ENCODE data around the gene ANKRD28.

Gene ANKRD28

DNA sequence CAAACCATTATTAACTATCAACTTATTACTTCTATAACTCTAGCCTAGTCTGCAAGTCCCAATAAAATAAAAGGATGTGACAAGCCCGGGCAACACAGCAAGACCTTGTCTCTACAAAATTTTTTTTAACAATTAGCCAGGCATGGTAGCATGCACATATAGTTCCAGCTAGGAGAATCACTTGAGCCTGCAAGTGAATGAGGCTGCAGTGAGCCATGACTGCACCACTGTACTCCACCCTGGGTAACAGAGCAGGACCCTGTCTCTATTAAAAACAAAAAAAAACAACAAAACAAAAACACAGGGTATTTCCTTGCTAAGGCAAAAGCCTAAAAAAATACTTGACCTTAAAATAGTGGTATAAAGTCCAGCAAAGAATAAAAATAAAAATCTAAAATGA, 31.4 kb downstream of the ANKRD28 start:
- in situ Hi-C loops (cut with HindIII; ENCODE audit: low sequenced_read_pairs) = no loop called here

DNA sequence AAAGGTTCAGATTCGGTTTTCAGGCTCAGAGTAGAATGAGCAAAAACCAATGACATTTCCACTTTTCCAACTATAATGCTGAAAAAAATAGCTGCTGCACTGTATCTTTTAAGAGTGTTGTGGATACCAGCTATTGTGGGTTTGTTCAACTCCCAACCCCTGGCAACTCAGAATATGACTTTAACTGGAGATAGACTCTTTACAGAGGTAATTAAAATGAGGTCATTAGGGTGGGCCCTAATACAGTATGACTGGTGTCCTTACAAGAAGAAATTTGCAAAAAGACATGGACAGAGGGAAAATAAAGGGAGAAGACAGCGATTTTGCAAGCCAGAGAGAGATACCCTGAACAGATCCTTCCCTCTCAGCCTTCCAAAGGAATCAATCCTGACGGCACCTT, 39.5 kb downstream of the ANKRD28 start:
- TF ChIP-seq, protein P1, sequence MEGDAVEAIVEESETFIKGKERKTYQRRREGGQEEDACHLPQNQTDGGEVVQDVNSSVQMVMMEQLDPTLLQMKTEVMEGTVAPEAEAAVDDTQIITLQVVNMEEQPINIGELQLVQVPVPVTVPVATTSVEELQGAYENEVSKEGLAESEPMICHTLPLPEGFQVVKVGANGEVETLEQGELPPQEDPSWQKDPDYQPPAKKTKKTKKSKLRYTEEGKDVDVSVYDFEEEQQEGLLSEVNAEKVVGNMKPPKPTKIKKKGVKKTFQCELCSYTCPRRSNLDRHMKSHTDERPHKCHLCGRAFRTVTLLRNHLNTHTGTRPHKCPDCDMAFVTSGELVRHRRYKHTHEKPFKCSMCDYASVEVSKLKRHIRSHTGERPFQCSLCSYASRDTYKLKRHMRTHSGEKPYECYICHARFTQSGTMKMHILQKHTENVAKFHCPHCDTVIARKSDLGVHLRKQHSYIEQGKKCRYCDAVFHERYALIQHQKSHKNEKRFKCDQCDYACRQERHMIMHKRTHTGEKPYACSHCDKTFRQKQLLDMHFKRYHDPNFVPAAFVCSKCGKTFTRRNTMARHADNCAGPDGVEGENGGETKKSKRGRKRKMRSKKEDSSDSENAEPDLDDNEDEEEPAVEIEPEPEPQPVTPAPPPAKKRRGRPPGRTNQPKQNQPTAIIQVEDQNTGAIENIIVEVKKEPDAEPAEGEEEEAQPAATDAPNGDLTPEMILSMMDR (IDR thresholded peaks at IDR 0.05; ENCODE audit: low read depth, low read length, missing control alignments) = no peak
- H3K4me3 ChIP-seq (ENCODE audit: low read depth, low read length) = no peak overlapping the region
- in situ Hi-C loops (cut with HindIII; ENCODE audit: low sequenced_read_pairs) = no loop called here
- no peak for DNase-seq (ENCODE audit: low read depth)

More for the DNA sequence above, 31.4 kb downstream of the ANKRD28 start:
- TF ChIP-seq, protein P1 (IDR thresholded peaks at IDR 0.05; ENCODE audit: low read depth, low read length, missing control alignments) = no peak
- H3K4me3 ChIP-seq (ENCODE audit: low read depth, low read length) = no peak overlapping the region
- DNase-seq (ENCODE audit: low read depth) = no peak

DNA sequence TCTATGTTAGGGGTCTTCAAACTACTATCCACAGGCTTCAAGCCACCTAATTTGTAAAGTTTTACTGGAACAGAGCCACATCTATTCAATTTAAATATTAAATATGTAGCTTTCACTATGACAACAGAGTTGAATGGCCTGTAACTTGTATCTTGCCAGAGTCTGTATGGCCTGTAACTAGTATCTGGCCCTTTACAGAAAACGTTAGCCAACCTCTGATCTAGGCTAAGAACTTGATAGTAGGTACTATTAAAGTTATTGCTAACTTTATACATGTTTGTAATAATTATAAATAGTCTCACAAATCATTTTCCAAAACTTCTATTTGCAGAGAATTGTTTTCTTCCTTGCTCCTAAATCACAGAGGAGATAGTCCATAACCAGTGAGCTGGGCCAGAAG, 40.0 kb downstream of the ANKRD28 start:
- TF ChIP-seq, protein P1 (IDR thresholded peaks at IDR 0.05; ENCODE audit: low read depth, low read length, missing control alignments) = no peak
- in situ Hi-C loops (cut with HindIII; ENCODE audit: low sequenced_read_pairs) = no loop called here
- DNase-seq (ENCODE audit: low read depth) = no peak
- H3K4me3 ChIP-seq (ENCODE audit: low read depth, low read length) = no peak overlapping the region

DNA sequence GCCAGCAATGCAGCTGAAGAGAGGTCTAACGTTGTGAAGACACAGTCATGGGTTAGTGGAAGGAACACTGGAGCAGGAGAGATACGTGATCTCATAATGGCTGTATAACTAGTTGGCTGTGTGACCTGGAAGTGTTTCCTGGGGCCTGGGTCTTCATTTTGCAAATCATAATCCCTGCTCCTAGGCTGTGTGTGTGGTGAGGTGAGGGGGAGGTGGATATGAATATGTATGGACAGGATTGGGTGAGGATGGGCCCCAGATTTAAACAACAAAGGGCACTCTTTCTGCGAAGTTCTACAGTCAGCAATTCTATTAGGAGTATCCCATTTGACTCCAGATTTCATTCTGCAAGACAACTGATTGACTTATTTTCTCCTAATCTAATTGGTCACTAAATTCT, 41.3 kb downstream of the ANKRD28 start:
- in situ Hi-C loops (cut with HindIII; ENCODE audit: low sequenced_read_pairs) = no loop called here
- TF ChIP-seq, protein P1 (IDR thresholded peaks at IDR 0.05; ENCODE audit: low read depth, low read length, missing control alignments) = no peak

DNA sequence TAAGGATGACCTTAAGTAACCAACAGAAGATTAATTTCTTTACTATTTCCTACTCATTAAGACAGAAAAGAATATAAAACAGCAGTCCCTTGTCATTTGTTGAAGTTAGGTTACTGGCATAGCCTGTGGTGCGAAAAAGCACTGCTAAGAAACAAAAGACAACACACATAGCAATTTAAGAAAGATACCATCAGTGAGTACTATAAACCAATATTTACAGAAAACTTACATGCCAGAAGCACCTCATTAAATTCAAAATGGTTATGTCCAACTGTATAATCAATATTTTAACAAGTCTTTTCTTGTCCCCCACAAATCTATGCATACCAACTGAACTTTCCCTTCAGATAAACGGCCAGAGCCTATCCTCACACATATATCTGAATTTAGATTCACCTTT, 42.0 kb downstream of the ANKRD28 start:
- no peak for DNase-seq (ENCODE audit: low read depth)
- no peak overlapping the region for H3K4me3 ChIP-seq (ENCODE audit: low read depth, low read length)
- in situ Hi-C loops (cut with HindIII; ENCODE audit: low sequenced_read_pairs) = no loop called here
- TF ChIP-seq, protein P1 (IDR thresholded peaks at IDR 0.05; ENCODE audit: low read depth, low read length, missing control alignments) = no peak

More for the DNA sequence above, 41.3 kb downstream of the ANKRD28 start:
- no peak overlapping the region for H3K4me3 ChIP-seq (ENCODE audit: low read depth, low read length)
- DNase-seq (ENCODE audit: low read depth) = no peak

DNA sequence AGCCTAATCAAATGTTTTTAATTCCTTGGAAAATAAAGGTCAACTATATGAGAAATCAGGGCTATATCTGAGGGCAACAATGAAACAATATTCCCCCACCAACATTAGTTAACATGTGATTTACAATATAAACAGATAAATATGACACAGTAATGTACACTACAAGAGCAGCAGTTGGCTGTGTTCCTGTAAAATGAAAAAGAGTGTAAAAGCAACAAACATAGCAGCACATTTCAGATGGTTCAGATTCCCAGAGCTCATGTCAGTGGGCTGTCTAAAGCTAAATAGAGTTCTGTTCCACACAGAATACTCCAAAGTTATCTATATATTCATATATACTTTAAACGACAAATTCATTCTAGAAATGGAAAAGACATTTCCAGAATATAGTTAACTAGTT, 42.6 kb downstream of the ANKRD28 start:
- TF ChIP-seq, protein P1 (IDR thresholded peaks at IDR 0.05; ENCODE audit: low read depth, low read length, missing control alignments) = no peak
- no peak overlapping the region for H3K4me3 ChIP-seq (ENCODE audit: low read depth, low read length)
- in situ Hi-C loops (cut with HindIII; ENCODE audit: low sequenced_read_pairs) = no loop called here
- no peak for DNase-seq (ENCODE audit: low read depth)

DNA sequence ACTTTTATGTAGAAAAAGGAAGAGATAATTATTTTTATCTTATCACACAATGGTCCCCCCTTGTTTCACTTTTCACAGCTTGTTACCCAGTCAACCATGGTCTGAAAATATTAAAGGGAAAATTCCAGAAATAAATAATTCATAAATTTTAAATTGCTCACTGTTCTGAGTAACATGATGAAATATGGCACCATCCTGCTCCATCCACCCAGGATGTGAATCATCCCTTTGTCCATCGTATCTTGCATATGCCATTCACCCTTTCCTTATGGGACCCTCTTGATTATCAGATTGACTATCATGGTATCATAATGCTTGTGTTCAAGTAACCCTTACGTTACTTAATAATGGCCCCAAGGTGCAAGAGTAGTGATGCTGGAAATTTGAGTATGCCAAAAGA, 43.7 kb downstream of the ANKRD28 start:
- no peak for DNase-seq (ENCODE audit: low read depth)
- no peak overlapping the region for H3K4me3 ChIP-seq (ENCODE audit: low read depth, low read length)
- TF ChIP-seq, protein P1 (IDR thresholded peaks at IDR 0.05; ENCODE audit: low read depth, low read length, missing control alignments) = no peak
- in situ Hi-C loops (cut with HindIII; ENCODE audit: low sequenced_read_pairs) = no loop called here

Data from astrocyte of the cerebellum (primary cell).